Activated CD8-positive, alpha-beta memory T cell treated with anti-CD3 and anti-CD28 coated beads, Interleukin-2, amount 50 U/mL, for 24 hours (primary cell): ENCODE data around the gene SDK1.

Experiments used
- DNase-seq: peaks from one replicate; pipeline ENCODE4 v3.0.0-alpha.2; 2020; ENCODE audit errors: extremely low read depth

Gene SDK1

GRCh38 chr7:3408814-3409595 is 108.0 kb downstream of the SDK1 start:
- DNase-seq: no peak

GRCh38 chr7:3412871-3413270 is 111.8 kb downstream of the SDK1 start:
- DNase-seq: no peak

GRCh38 chr7:3415861-3416312 is 114.8 kb downstream of the SDK1 start:
- DNase-seq: no peak

- no peak for DNase-seq
Observed at GRCh38 chr7:3416453-3416852, 115.4 kb downstream of the SDK1 start.

GRCh38 chr7:3425087-3425486 is 124.0 kb downstream of the SDK1 start:
- DNase-seq: no peak

- DNase-seq: no peak
Observed at GRCh38 chr7:3426064-3426463, 125.0 kb downstream of the SDK1 start.

GRCh38 chr7:3427957-3428356 is 126.9 kb downstream of the SDK1 start:
- no peak for DNase-seq

- no peak for DNase-seq
Observed at GRCh38 chr7:3429981-3430380, 128.9 kb downstream of the SDK1 start.

- DNase-seq: no peak
Observed at GRCh38 chr7:3430588-3430987, 129.5 kb downstream of the SDK1 start.

GRCh38 chr7:3431306-3431705 is 130.3 kb downstream of the SDK1 start:
- no peak for DNase-seq

- DNase-seq: no peak
Observed at GRCh38 chr7:3432911-3433310, 131.9 kb downstream of the SDK1 start.

GRCh38 chr7:3434611-3435010 is 133.6 kb downstream of the SDK1 start:
- no peak for DNase-seq

- no peak for DNase-seq
Observed at GRCh38 chr7:3436112-3436511, 135.1 kb downstream of the SDK1 start.

- DNase-seq: no peak
Observed at GRCh38 chr7:3436746-3437145, 135.7 kb downstream of the SDK1 start.

- DNase-seq: no peak
Observed at GRCh38 chr7:3437467-3437866, 136.4 kb downstream of the SDK1 start.

- no peak for DNase-seq
Observed at GRCh38 chr7:3438352-3438751, 137.3 kb downstream of the SDK1 start.

- DNase-seq: no peak
Observed at GRCh38 chr7:3439333-3440030, 138.4 kb downstream of the SDK1 start.

- DNase-seq: no peak
Observed at GRCh38 chr7:3440509-3440908, 139.5 kb downstream of the SDK1 start.

GRCh38 chr7:3443716-3444115 is 142.7 kb downstream of the SDK1 start:
- no peak for DNase-seq

- DNase-seq: no peak
Observed at GRCh38 chr7:3446786-3447185, 145.7 kb downstream of the SDK1 start.

- DNase-seq: no peak
Observed at GRCh38 chr7:3451701-3452100, 150.6 kb downstream of the SDK1 start.

- DNase-seq: no peak
Observed at GRCh38 chr7:3453398-3453797, 152.3 kb downstream of the SDK1 start.
